HEK293T (cell line): Measurements from ENCODE around the gene ZNF408.

Experiments
- CTCF ChIA-PET: fragments of 350-600 bp; formaldehyde crosslinking; extraction: SDS; loops from one replicate; lab custom pipeline; 2021; ENCODE audit warnings: antibody characterized with exemption, inconsistent platforms; lab: Yijun Ruan, JAX
- POLR2A ChIA-PET: fragments of 350-600 bp; formaldehyde crosslinking; extraction: SDS; loops from one replicate; lab custom pipeline; 2020; ENCODE audit warnings: antibody characterized with exemption, inconsistent platforms; lab: Yijun Ruan, JAX
- DNase-seq: peaks from one replicate; pipeline ENCODE4 v3.0.0; 2012; ENCODE audit warnings: mixed read lengths; ENCODE audit errors: extremely low spot score
- ARNT ChIP-seq: fragments of 450-650 bp; IDR thresholded peaks from 2 replicates; pipeline ENCODE4 v1.6.1; 2017; ENCODE audit warnings: mild to moderate bottlenecking
- BHLHE40 ChIP-seq: fragments of 450-650 bp; IDR thresholded peaks from 2 replicates; pipeline ENCODE4 v1.6.1; 2016; ENCODE audit warnings: mild to moderate bottlenecking, moderate library complexity, borderline replicate concordance
- CTBP1 ChIP-seq: fragments of 450-650 bp; IDR thresholded peaks from 2 replicates; pipeline ENCODE4 v1.6.1; 2016; ENCODE audit warnings: borderline replicate concordance
- ELF4 ChIP-seq: fragments of 450-650 bp; IDR thresholded peaks from 2 replicates; pipeline ENCODE4 v1.6.1; 2017; ENCODE audit warnings: antibody characterized with exemption
- FOXA1 ChIP-seq: fragments of 450-650 bp; IDR thresholded peaks from 2 replicates; pipeline ENCODE4 v1.6.1; 2016; ENCODE audit warnings: mild to moderate bottlenecking
- FOXK2 ChIP-seq: fragments of 450-650 bp; IDR thresholded peaks from 2 replicates; pipeline ENCODE4 v1.6.1; 2016; ENCODE audit warnings: mild to moderate bottlenecking
- FOXM1 ChIP-seq: fragments of 450-650 bp; IDR thresholded peaks from 2 replicates; pipeline ENCODE4 v1.6.1; 2017; ENCODE audit warnings: mild to moderate bottlenecking, borderline replicate concordance
- HDGF ChIP-seq: fragments of 450-650 bp; IDR thresholded peaks from 2 replicates; pipeline ENCODE4 v1.6.1; 2017; ENCODE audit warnings: antibody characterized with exemption, borderline replicate concordance
- L3MBTL2 ChIP-seq: fragments of 450-650 bp; conservative IDR thresholded peaks from 2 replicates; pipeline ENCODE4 v1.6.1; 2016; ENCODE audit warnings: mild to moderate bottlenecking
- LEF1 ChIP-seq: fragments of 450-650 bp; IDR thresholded peaks from 2 replicates; pipeline ENCODE4 v1.6.1; 2017; ENCODE audit warnings: mild to moderate bottlenecking, borderline replicate concordance
- NFRKB ChIP-seq: fragments of 450-650 bp; IDR thresholded peaks from 2 replicates; pipeline ENCODE4 v1.6.1; 2016; ENCODE audit warnings: mild to moderate bottlenecking, moderate library complexity
- PKNOX1 ChIP-seq: fragments of 450-650 bp; IDR thresholded peaks from 2 replicates; pipeline ENCODE4 v1.6.1; 2016
- SP1 ChIP-seq: fragments of 450-650 bp; IDR thresholded peaks from 2 replicates; pipeline ENCODE4 v1.6.1; 2017
- SUZ12 ChIP-seq: fragments of 450-650 bp; IDR thresholded peaks from 2 replicates; pipeline ENCODE4 v1.6.1; 2016; ENCODE audit warnings: mild to moderate bottlenecking
- TARDBP ChIP-seq: fragments of 450-650 bp; IDR thresholded peaks from 2 replicates; pipeline ENCODE4 v1.6.1; 2016
- ZNF384 ChIP-seq: fragments of 450-650 bp; IDR thresholded peaks from 2 replicates; pipeline ENCODE4 v1.6.1; 2016

The ZNF408 gene

GRCh38 chr11:46661836-46662235 lies 39.0 kb upstream of the ZNF408 start:
- DNase-seq, result no peak
- POLR2A ChIA-PET, result no interaction called here
- CTCF ChIA-PET, result no interaction called here
- no peak for TF ChIP-seq CTBP1
- no peak for TF ChIP-seq LEF1
- no peak for TF ChIP-seq ARNT
- TF ChIP-seq ZNF384, result no peak
- TF ChIP-seq FOXK2, result no peak
- TF ChIP-seq BHLHE40, result no peak
- no peak for TF ChIP-seq PKNOX1
- TF ChIP-seq FOXM1, result no peak
- no peak for TF ChIP-seq L3MBTL2
- no peak for TF ChIP-seq SUZ12
- no peak for TF ChIP-seq NFRKB
- TF ChIP-seq FOXA1, result no peak
- no peak for TF ChIP-seq HDGF
- no peak for TF ChIP-seq TARDBP
- no peak for TF ChIP-seq SP1
- no peak for TF ChIP-seq ELF4

- ChIA-PET CTCF (no interaction called here), POLR2A (no interaction called here)
- TF ChIP-seq BHLHE40 (no peak), NFRKB (no peak), FOXA1 (no peak), PKNOX1 (no peak), SP1 (no peak), FOXK2 (no peak), TARDBP (no peak), FOXM1 (no peak), HDGF (no peak), ZNF384 (no peak), CTBP1 (no peak), ARNT (no peak), LEF1 (no peak), SUZ12 (no peak), ELF4 (no peak), L3MBTL2 (no peak)
- DNase-seq, result no peak
Observed at GRCh38 chr11:46662366-46662765, 38.5 kb upstream of the ZNF408 start.

- CTCF ChIA-PET, result interaction anchor here (0.6 kb wide), 1 partner anchor 1035 kb away, joined by 9 read pairs; no protein-coding TSS in a partner anchor
- no peak for DNase-seq
- TF ChIP-seq TARDBP (no peak), BHLHE40 (no peak), LEF1 (no peak), SUZ12 (no peak), FOXM1 (no peak), HDGF (no peak), PKNOX1 (no peak), FOXA1 (no peak), CTBP1 (no peak), FOXK2 (no peak), L3MBTL2 (no peak), ELF4 (no peak), ARNT (no peak), ZNF384 (no peak), NFRKB (no peak), SP1 (no peak)
- POLR2A ChIA-PET, result no interaction called here
Observed at GRCh38 chr11:46663277-46663940, 37.4 kb upstream of the ZNF408 start.

GRCh38 chr11:46664612-46665011 lies 36.2 kb upstream of the ZNF408 start:
- POLR2A ChIA-PET, result no interaction called here
- CTCF ChIA-PET, result no interaction called here
- DNase-seq, result no peak
- TF ChIP-seq SP1 (no peak), FOXM1 (no peak), SUZ12 (no peak), BHLHE40 (no peak), FOXK2 (no peak), NFRKB (no peak), PKNOX1 (no peak), FOXA1 (no peak), TARDBP (no peak), HDGF (no peak), ARNT (no peak), ZNF384 (no peak), CTBP1 (no peak), LEF1 (no peak), ELF4 (no peak), L3MBTL2 (no peak)

- POLR2A ChIA-PET, result no interaction called here
- CTCF ChIA-PET, result no interaction called here
- TF ChIP-seq L3MBTL2 (no peak), SUZ12 (no peak), FOXK2 (no peak), HDGF (no peak), LEF1 (no peak), FOXM1 (no peak), ARNT (no peak), PKNOX1 (no peak), CTBP1 (no peak), ELF4 (no peak), BHLHE40 (no peak)
- DNase-seq, result no peak
Observed at GRCh38 chr11:46665356-46665755, 35.5 kb upstream of the ZNF408 start.
